ENCODE results near the gene TBX15.

Gene TBX15

DNA sequence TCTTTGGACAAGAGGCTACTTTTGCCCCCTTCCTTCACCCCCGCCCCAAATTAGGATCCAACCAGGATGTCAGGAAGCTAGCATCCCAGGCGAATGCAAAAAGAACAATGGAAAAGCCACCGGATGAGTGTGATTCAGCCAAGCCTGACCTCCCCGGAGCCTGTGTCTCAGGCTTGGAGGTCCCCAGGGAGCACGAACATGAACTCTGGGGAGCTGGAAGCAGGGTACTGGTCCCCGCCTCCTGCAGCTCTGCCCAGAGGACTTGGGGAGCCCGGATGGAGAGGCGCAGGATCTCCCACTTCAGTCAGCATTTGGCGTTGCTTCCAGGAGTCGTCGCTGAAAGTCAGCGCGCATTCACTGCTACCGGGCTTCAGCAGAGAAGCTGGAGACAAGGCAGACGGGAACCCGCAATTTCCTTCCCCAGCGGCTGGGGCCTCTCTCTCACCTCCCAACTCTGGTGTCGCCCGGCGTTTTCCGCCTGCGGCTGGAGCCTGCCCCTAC lies 1.8 kb upstream of the TBX15 start:
- TF ChIP-seq TAF1 (IDR thresholded peaks at IDR 0.05; ENCODE audit: borderline replicate concordance, insufficient read depth, low read length): no peak
- TF ChIP-seq, protein P1, sequence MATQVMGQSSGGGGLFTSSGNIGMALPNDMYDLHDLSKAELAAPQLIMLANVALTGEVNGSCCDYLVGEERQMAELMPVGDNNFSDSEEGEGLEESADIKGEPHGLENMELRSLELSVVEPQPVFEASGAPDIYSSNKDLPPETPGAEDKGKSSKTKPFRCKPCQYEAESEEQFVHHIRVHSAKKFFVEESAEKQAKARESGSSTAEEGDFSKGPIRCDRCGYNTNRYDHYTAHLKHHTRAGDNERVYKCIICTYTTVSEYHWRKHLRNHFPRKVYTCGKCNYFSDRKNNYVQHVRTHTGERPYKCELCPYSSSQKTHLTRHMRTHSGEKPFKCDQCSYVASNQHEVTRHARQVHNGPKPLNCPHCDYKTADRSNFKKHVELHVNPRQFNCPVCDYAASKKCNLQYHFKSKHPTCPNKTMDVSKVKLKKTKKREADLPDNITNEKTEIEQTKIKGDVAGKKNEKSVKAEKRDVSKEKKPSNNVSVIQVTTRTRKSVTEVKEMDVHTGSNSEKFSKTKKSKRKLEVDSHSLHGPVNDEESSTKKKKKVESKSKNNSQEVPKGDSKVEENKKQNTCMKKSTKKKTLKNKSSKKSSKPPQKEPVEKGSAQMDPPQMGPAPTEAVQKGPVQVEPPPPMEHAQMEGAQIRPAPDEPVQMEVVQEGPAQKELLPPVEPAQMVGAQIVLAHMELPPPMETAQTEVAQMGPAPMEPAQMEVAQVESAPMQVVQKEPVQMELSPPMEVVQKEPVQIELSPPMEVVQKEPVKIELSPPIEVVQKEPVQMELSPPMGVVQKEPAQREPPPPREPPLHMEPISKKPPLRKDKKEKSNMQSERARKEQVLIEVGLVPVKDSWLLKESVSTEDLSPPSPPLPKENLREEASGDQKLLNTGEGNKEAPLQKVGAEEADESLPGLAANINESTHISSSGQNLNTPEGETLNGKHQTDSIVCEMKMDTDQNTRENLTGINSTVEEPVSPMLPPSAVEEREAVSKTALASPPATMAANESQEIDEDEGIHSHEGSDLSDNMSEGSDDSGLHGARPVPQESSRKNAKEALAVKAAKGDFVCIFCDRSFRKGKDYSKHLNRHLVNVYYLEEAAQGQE (IDR thresholded peaks at IDR 0.05; ENCODE audit: insufficient read depth in 1 of 2, low read depth in 2 of 2, low read length in 2 of 2): no peak
- TF ChIP-seq FOXP2 (optimal IDR thresholded peaks at IDR 0.05; ENCODE audit: borderline replicate concordance, extremely low read depth, extremely low read length, insufficient read depth): no peak
- TF ChIP-seq POLR2AphosphoS5 (IDR thresholded peaks at IDR 0.05; ENCODE audit: low read depth, low read length): no peak
- TF ChIP-seq SIN3A (IDR thresholded peaks at IDR 0.05; ENCODE audit: borderline replicate concordance, insufficient read depth, low read length): no peak

DNA sequence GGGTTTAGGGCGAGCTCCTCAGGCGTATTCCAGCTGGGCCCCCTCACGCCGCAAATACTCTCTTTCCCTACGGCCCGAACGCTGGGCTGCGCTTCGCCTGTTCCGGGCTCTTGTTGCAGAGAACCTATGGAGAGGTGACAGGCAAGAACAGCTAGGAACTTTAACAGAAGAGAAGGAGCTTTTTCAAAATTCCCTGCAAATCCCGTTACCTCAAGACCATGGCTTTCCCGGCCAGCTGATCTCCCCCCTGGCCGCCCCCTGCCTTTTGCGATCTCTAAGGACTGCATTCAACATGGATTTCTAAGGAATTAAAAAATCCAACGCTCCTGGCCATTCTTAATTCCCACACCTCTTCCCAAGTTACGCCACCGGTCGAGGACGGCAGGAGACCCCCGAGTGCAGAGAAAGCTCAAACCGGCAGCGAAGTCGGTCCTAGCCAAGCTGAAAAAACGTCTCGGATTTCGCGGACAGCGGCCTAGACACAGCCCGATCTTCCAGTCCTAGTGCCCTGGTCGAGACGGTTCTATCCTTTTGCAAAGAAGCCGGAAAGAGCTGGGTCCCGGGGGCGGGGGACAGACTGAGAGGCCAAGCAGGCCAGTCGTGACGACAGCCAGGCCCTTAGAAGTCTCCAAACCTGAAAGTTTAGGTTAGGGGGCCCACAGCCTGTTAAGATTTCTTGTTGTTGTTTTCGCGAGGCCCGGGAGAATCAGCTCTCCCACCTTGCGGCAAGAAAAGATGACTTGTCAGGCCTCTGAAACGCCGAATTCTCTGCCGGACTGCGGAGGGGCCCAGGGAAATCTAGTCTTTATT lies 1.1 kb upstream of the TBX15 start:
- TF ChIP-seq TAF1 (IDR thresholded peaks at IDR 0.05; ENCODE audit: borderline replicate concordance, insufficient read depth, low read length) (no peak), FOXP2 (optimal IDR thresholded peaks at IDR 0.05; ENCODE audit: borderline replicate concordance, extremely low read depth, extremely low read length, insufficient read depth) (no peak), SIN3A (IDR thresholded peaks at IDR 0.05; ENCODE audit: borderline replicate concordance, insufficient read depth, low read length) (no peak), POLR2AphosphoS5 (IDR thresholded peaks at IDR 0.05; ENCODE audit: low read depth, low read length) (no peak)
- TF ChIP-seq, protein P1 (IDR thresholded peaks at IDR 0.05; ENCODE audit: insufficient read depth in 1 of 2, low read depth in 2 of 2, low read length in 2 of 2): no peak

- TF ChIP-seq SIN3A (IDR thresholded peaks at IDR 0.05; ENCODE audit: borderline replicate concordance, insufficient read depth, low read length) (no peak), POLR2AphosphoS5 (IDR thresholded peaks at IDR 0.05; ENCODE audit: low read depth, low read length) (no peak; the same call in 1 of the 2 replicates), TAF1 (IDR thresholded peaks at IDR 0.05; ENCODE audit: borderline replicate concordance, insufficient read depth, low read length) (no peak), FOXP2 (optimal IDR thresholded peaks at IDR 0.05; ENCODE audit: borderline replicate concordance, extremely low read depth, extremely low read length, insufficient read depth) (no peak)
- TF ChIP-seq, protein P1 (IDR thresholded peaks at IDR 0.05; ENCODE audit: insufficient read depth in 1 of 2, low read depth in 2 of 2, low read length in 2 of 2): no peak
Measured at GRCh38 chr1:118987468-118988185, 516 bp downstream of the TBX15 start.

GRCh38 chr1:118986555-118987467 lies 1.3 kb downstream of the TBX15 start:
- TF ChIP-seq POLR2AphosphoS5 (IDR thresholded peaks at IDR 0.05; ENCODE audit: low read depth, low read length): no peak
- TF ChIP-seq SIN3A (IDR thresholded peaks at IDR 0.05; ENCODE audit: borderline replicate concordance, insufficient read depth, low read length): no peak
- no peak for TF ChIP-seq TAF1 (IDR thresholded peaks at IDR 0.05; ENCODE audit: borderline replicate concordance, insufficient read depth, low read length)
- TF ChIP-seq FOXP2 (optimal IDR thresholded peaks at IDR 0.05; ENCODE audit: borderline replicate concordance, extremely low read depth, extremely low read length, insufficient read depth): no peak
- TF ChIP-seq, protein P1 (IDR thresholded peaks at IDR 0.05; ENCODE audit: insufficient read depth in 1 of 2, low read depth in 2 of 2, low read length in 2 of 2): no peak

Measured in PFSK-1 (cell line).